SK-N-SH treated with all-trans-retinoic acid at 6 μM for 48 hours (cell line): Measurements from ENCODE around the gene N4BP2.

ENCODE experiments used
- ATAC-seq: fragments of 200-7000 bp; cut with Tn5 transposase; 3 replicates; pipeline ENCODE4 v1.9.1; 2020; ENCODE audit warnings: mild to moderate bottlenecking, moderate library complexity
- ARNTL ChIP-seq: fragments of 450-650 bp; formaldehyde crosslinking; IDR thresholded peaks from 2 replicates; pipeline ENCODE4 v1.5.0; 2020; ENCODE audit warnings: low read depth, mild to moderate bottlenecking, moderate library complexity, borderline replicate concordance
- BACH2 ChIP-seq: fragments of 250-450 bp; sonication (Bioruptor Pico); IDR thresholded peaks from 2 replicates; pipeline ENCODE4 v1.9.0; 2021; ENCODE audit warnings: mild to moderate bottlenecking, borderline replicate concordance
- CREB5 ChIP-seq: fragments of 250-450 bp; sonication (Bioruptor Pico); IDR thresholded peaks from 2 replicates; pipeline ENCODE4 v1.5.1; 2020; ENCODE audit warnings: low read depth, mild to moderate bottlenecking, moderate library complexity
- ESRRG ChIP-seq: fragments of 250-450 bp; sonication (Bioruptor Pico); IDR thresholded peaks from 2 replicates; pipeline ENCODE4 v1.6.1; 2021; ENCODE audit warnings: mild to moderate bottlenecking
- OSR1 ChIP-seq: fragments of 250-450 bp; sonication (Bioruptor Pico); IDR thresholded peaks from 2 replicates; pipeline ENCODE4 v1.8.0; 2022; ENCODE audit warnings: moderate library complexity, mild to moderate bottlenecking, inconsistent platforms
- POU6F1 ChIP-seq: fragments of 250-450 bp; sonication (Bioruptor Pico); IDR thresholded peaks from 2 replicates; pipeline ENCODE4 v1.8.0; 2021; ENCODE audit warnings: low read depth, mild to moderate bottlenecking, moderate library complexity, borderline replicate concordance
- PPARA ChIP-seq: fragments of 250-450 bp; sonication (Bioruptor Pico); IDR thresholded peaks from 2 replicates; pipeline ENCODE4 v1.5.0; 2020; ENCODE audit warnings: mild to moderate bottlenecking, borderline replicate concordance
- RARB ChIP-seq: fragments of 250-450 bp; sonication (Bioruptor Pico); IDR thresholded peaks from 2 replicates; pipeline ENCODE4 v1.8.0; 2021; ENCODE audit warnings: mild to moderate bottlenecking, moderate library complexity
- SNAI2 ChIP-seq: fragments of 250-450 bp; sonication (Bioruptor Pico); IDR thresholded peaks from 2 replicates; pipeline ENCODE4 v1.5.0; 2020; ENCODE audit warnings: mild to moderate bottlenecking, moderate library complexity
- TOX ChIP-seq: fragments of 250-450 bp; sonication (Bioruptor Pico); IDR thresholded peaks from 2 replicates; pipeline ENCODE4 v1.8.0; 2021; ENCODE audit warnings: mild to moderate bottlenecking, moderate library complexity, borderline replicate concordance
- ZC3H10 ChIP-seq: fragments of 250-450 bp; sonication (Bioruptor Pico); IDR thresholded peaks from 2 replicates; pipeline ENCODE4 v1.5.1; 2021; ENCODE audit warnings: mild to moderate bottlenecking, moderate library complexity
- ZFP3 ChIP-seq: fragments of 250-450 bp; sonication (Bioruptor Pico); IDR thresholded peaks from 2 replicates; pipeline ENCODE4 v1.5.0; 2020; ENCODE audit warnings: mild to moderate bottlenecking, moderate library complexity
- ZNF565 ChIP-seq: fragments of 450-650 bp; formaldehyde crosslinking; conservative IDR thresholded peaks from 2 replicates; pipeline ENCODE4 v1.5.0; 2020; ENCODE audit warnings: low read depth, mild to moderate bottlenecking, moderate library complexity
- ZNF70 ChIP-seq: fragments of 450-650 bp; formaldehyde crosslinking; IDR thresholded peaks from 2 replicates; pipeline ENCODE4 v1.5.0; 2020; ENCODE audit warnings: mild to moderate bottlenecking, moderate library complexity
- ZNF8 ChIP-seq: fragments of 450-650 bp; formaldehyde crosslinking; IDR thresholded peaks from 2 replicates; pipeline ENCODE4 v1.5.0; 2020; ENCODE audit warnings: mild to moderate bottlenecking, moderate library complexity
- TF ChIP-seq, protein P1 (sequence below): fragments of 250-450 bp; sonication (Bioruptor Pico); IDR thresholded peaks from 2 replicates; pipeline ENCODE4 v1.5.0; 2020; ENCODE audit warnings: mild to moderate bottlenecking, moderate library complexity
- TF ChIP-seq, protein P2 (sequence below): fragments of 250-450 bp; sonication (Bioruptor Pico); IDR thresholded peaks from 2 replicates; pipeline ENCODE4 v1.8.0; 2020; ENCODE audit warnings: mild to moderate bottlenecking, moderate library complexity, borderline replicate concordance

Gene N4BP2

GRCh38 chr4:40193016-40193571 lies 136.4 kb downstream of the N4BP2 start:
- ATAC-seq = no peak
- TF ChIP-seq BACH2 (CRISPR knock-in tag) (no peak), CREB5 (CRISPR knock-in tag) (no peak), ESRRG (CRISPR knock-in tag) (no peak), POU6F1 (no peak), PPARA (CRISPR knock-in tag) (no peak), RARB (no peak), OSR1 (CRISPR knock-in tag) (no peak), ZFP3 (CRISPR knock-in tag) (no peak), TOX (CRISPR knock-in tag) (no peak), SNAI2 (CRISPR knock-in tag) (no peak), ARNTL (no peak), ZNF8 (CRISPR knock-in tag) (no peak), ZC3H10 (CRISPR knock-in tag) (no peak), ZNF70 (CRISPR knock-in tag) (no peak), ZNF565 (CRISPR knock-in tag) (no peak)
- TF ChIP-seq, protein P1, sequence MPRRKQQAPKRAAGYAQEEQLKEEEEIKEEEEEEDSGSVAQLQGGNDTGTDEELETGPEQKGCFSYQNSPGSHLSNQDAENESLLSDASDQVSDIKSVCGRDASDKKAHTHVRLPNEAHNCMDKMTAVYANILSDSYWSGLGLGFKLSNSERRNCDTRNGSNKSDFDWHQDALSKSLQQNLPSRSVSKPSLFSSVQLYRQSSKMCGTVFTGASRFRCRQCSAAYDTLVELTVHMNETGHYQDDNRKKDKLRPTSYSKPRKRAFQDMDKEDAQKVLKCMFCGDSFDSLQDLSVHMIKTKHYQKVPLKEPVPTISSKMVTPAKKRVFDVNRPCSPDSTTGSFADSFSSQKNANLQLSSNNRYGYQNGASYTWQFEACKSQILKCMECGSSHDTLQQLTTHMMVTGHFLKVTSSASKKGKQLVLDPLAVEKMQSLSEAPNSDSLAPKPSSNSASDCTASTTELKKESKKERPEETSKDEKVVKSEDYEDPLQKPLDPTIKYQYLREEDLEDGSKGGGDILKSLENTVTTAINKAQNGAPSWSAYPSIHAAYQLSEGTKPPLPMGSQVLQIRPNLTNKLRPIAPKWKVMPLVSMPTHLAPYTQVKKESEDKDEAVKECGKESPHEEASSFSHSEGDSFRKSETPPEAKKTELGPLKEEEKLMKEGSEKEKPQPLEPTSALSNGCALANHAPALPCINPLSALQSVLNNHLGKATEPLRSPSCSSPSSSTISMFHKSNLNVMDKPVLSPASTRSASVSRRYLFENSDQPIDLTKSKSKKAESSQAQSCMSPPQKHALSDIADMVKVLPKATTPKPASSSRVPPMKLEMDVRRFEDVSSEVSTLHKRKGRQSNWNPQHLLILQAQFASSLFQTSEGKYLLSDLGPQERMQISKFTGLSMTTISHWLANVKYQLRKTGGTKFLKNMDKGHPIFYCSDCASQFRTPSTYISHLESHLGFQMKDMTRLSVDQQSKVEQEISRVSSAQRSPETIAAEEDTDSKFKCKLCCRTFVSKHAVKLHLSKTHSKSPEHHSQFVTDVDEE (CRISPR knock-in tag) = no peak
- TF ChIP-seq, protein P2, sequence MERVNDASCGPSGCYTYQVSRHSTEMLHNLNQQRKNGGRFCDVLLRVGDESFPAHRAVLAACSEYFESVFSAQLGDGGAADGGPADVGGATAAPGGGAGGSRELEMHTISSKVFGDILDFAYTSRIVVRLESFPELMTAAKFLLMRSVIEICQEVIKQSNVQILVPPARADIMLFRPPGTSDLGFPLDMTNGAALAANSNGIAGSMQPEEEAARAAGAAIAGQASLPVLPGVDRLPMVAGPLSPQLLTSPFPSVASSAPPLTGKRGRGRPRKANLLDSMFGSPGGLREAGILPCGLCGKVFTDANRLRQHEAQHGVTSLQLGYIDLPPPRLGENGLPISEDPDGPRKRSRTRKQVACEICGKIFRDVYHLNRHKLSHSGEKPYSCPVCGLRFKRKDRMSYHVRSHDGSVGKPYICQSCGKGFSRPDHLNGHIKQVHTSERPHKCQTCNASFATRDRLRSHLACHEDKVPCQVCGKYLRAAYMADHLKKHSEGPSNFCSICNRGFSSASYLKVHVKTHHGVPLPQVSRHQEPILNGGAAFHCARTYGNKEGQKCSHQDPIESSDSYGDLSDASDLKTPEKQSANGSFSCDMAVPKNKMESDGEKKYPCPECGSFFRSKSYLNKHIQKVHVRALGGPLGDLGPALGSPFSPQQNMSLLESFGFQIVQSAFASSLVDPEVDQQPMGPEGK = no peak
- TF ChIP-seq, all 23 proteins: peak for 0

GRCh38 chr4:40193578-40193977 lies 136.9 kb downstream of the N4BP2 start:
- TF ChIP-seq, protein P1 (CRISPR knock-in tag) = no peak
- TF ChIP-seq PPARA (CRISPR knock-in tag) (no peak), ZNF8 (CRISPR knock-in tag) (no peak)
- TF ChIP-seq, protein P2 = no peak
- ATAC-seq = no peak
